ENCODE measurements around the gene SLX4IP.
A peak's percentile ranks its signal among the peaks of the same experiment; 100 is the strongest.

SLX4IP gene

GRCh38 chr20:10483691-10484090 lies 48.6 kb downstream of the SLX4IP start:
- no peak overlapping the region for H3K4me3 ChIP-seq (replicated peaks in 1 of 2; ENCODE audit: low read depth in 2 of 2, low read length in 2 of 2)
- DNase-seq (ENCODE audit: low read depth in 2 of 2) = no peak
- TF ChIP-seq CTCF (IDR thresholded peaks at IDR 0.05; ENCODE audit: low read depth, low read length) = no peak

- no peak overlapping the region for H3K4me3 ChIP-seq (replicated peaks in 1 of 2; ENCODE audit: low read depth in 2 of 2, low read length in 2 of 2)
- peak; percentile 30 to 68 for DNase-seq (ENCODE audit: low read depth in 2 of 2)
- no peak for TF ChIP-seq CTCF (IDR thresholded peaks at IDR 0.05; ENCODE audit: low read depth, low read length)
These were observed 52.3 kb downstream of the SLX4IP start for GRCh38 chr20:10487142-10488136.

GRCh38 chr20:10488534-10488933 lies 53.4 kb downstream of the SLX4IP start:
- no peak for TF ChIP-seq CTCF (IDR thresholded peaks at IDR 0.05; ENCODE audit: low read depth, low read length)
- DNase-seq (ENCODE audit: low read depth in 2 of 2) = no peak
- no peak overlapping the region for H3K4me3 ChIP-seq (replicated peaks in 1 of 2; ENCODE audit: low read depth in 2 of 2, low read length in 2 of 2)

GRCh38 chr20:10489853-10490252 lies 54.7 kb downstream of the SLX4IP start:
- no peak for TF ChIP-seq CTCF (IDR thresholded peaks at IDR 0.05; ENCODE audit: low read depth, low read length)
- H3K4me3 ChIP-seq (replicated peaks in 1 of 2; ENCODE audit: low read depth in 2 of 2, low read length in 2 of 2) = no peak overlapping the region

GRCh38 chr20:10490257-10490656 lies 55.2 kb downstream of the SLX4IP start:
- no peak for TF ChIP-seq CTCF (IDR thresholded peaks at IDR 0.05; ENCODE audit: low read depth, low read length)
- DNase-seq (ENCODE audit: low read depth in 2 of 2) = no peak
- no peak overlapping the region for H3K4me3 ChIP-seq (replicated peaks in 1 of 2; ENCODE audit: low read depth in 2 of 2, low read length in 2 of 2)

More at GRCh38 chr20:10489853-10490252, 54.7 kb downstream of the SLX4IP start:
- DNase-seq (ENCODE audit: low read depth in 2 of 2) = no peak

- no peak for DNase-seq (ENCODE audit: low read depth in 2 of 2)
- H3K4me3 ChIP-seq (replicated peaks in 1 of 2; ENCODE audit: low read depth in 2 of 2, low read length in 2 of 2) = no peak overlapping the region
- TF ChIP-seq CTCF (IDR thresholded peaks at IDR 0.05; ENCODE audit: low read depth, low read length) = no peak
These were observed 55.6 kb downstream of the SLX4IP start for GRCh38 chr20:10490706-10491105.

Measured in cardiac fibroblast (primary cell).